CD14-positive monocyte (primary cell): ENCODE data around the gene SRRM5. TPM values are rescaled to one million over a fixed set of nuclear protein-coding genes. Genes with fewer than 3 reads are reported as not detected.

ENCODE experiments used
- DNase-seq, 3 donors: peaks; one replicate each; pipeline ENCODE4 v3.0.0-alpha.2; 2011 to 2022
- H2AFZ ChIP-seq: 2 replicates; pipeline ENCODE4 v1.6.0; 2012; ENCODE audit warnings: mild to moderate bottlenecking, low read depth, low read length, inconsistent platforms; ENCODE audit not compliant: insufficient read depth, poor library complexity, severe bottlenecking
- H3K27ac ChIP-seq, 2 donors: 1 replicate in 1 of 2; 2 replicates in 1 of 2; pipeline ENCODE4 v1.5.1; 2012 to 2013; ENCODE audit warnings: low read length in 2 of 2, control low read depth in 1 of 2, inconsistent platforms in 1 of 2, low read depth in 1 of 2, mild to moderate bottlenecking in 1 of 2
- H3K27me3 ChIP-seq, 2 donors: one replicate each; pipeline versions ENCODE4 v1.6.0 to v1.6.1; 2011 to 2013; ENCODE audit warnings: low read length in 2 of 2; ENCODE audit not compliant: control insufficient read depth in 2 of 2, insufficient read depth in 2 of 2
- H3K36me3 ChIP-seq, 2 donors: replicated peaks in 1 of 2; 1 replicate in 1 of 2; 2 replicates in 1 of 2; pipeline versions ENCODE4 v1.5.1 to v1.6.1; 2012 to 2013; ENCODE audit warnings: low read length in 2 of 2, control low read depth in 1 of 2, inconsistent platforms in 1 of 2, mild to moderate bottlenecking in 1 of 2; ENCODE audit not compliant: insufficient read depth in 2 of 2, control insufficient read depth in 1 of 2
- H3K4me1 ChIP-seq, 2 donors: 1 replicate in 1 of 2; 2 replicates in 1 of 2; pipeline versions ENCODE4 v1.5.1 to v1.6.1; 2012 to 2013; ENCODE audit warnings: low read length in 2 of 2, control low read depth in 1 of 2, inconsistent platforms in 1 of 2, mild to moderate bottlenecking in 1 of 2, moderate library complexity in 1 of 2; ENCODE audit not compliant: insufficient read depth in 2 of 2, control insufficient read depth in 1 of 2
- H3K4me2 ChIP-seq: replicated peaks from 2 replicates; pipeline ENCODE3; 2012; ENCODE audit warnings: low read length, moderate library complexity, mild to moderate bottlenecking; ENCODE audit not compliant: poor library complexity, severe bottlenecking; ENCODE audit errors: extremely low read depth
- H3K4me3 ChIP-seq, 3 experiments: fragments of 200-600 bp in 1 of 3; sonication (generic) in 1 of 3; replicated peaks in 1 of 3; 1 replicate in 2 of 3; 2 replicates in 1 of 3; pipeline ENCODE4 v1.5.1; 2011 to 2013; ENCODE audit warnings: low read length in 3 of 3, mild to moderate bottlenecking in 3 of 3, control low read depth in 2 of 3, low read depth in 2 of 3, inconsistent platforms in 1 of 3, moderate library complexity in 1 of 3
- H3K79me2 ChIP-seq: 2 replicates; pipeline ENCODE4 v1.6.0; 2012; ENCODE audit warnings: mild to moderate bottlenecking, control low read depth, inconsistent platforms, low read length, moderate library complexity; ENCODE audit not compliant: insufficient read depth
- H3K9ac ChIP-seq: 2 replicates; pipeline ENCODE4 v1.6.0; 2017; ENCODE audit warnings: low read length, mild to moderate bottlenecking; ENCODE audit not compliant: insufficient read depth, poor library complexity, severe bottlenecking
- H3K9me3 ChIP-seq, 2 donors: replicated peaks in 1 of 2; 1 replicate in 1 of 2; 2 replicates in 1 of 2; pipeline versions ENCODE4 v1.5.1 to v1.6.1; 2012 to 2013; ENCODE audit warnings: low read length in 2 of 2, control low read depth in 1 of 2; ENCODE audit not compliant: control insufficient read depth in 1 of 2, insufficient read depth in 1 of 2
- H4K20me1 ChIP-seq: 2 replicates; pipeline ENCODE4 v1.6.0; 2012; ENCODE audit warnings: mild to moderate bottlenecking, low read length, control low read depth, moderate library complexity; ENCODE audit not compliant: insufficient read depth
- H3K27ac Mint-ChIP-seq, 7 donors: one replicate each; pipeline ENCODE4 v1.8.0; 2020; ENCODE audit warnings: mild to moderate bottlenecking in 7 of 7, mixed read lengths in 7 of 7, moderate library complexity in 6 of 7, inconsistent platforms in 2 of 7
- H3K27me3 Mint-ChIP-seq, 3 donors: one replicate each; pipeline ENCODE4 v1.8.0; 2021 to 2022; ENCODE audit warnings: low read depth in 3 of 3, mild to moderate bottlenecking in 3 of 3, mixed read lengths in 3 of 3, moderate library complexity in 3 of 3, inconsistent platforms in 1 of 3
- H3K36me3 Mint-ChIP-seq, 2 donors: one replicate each; pipeline ENCODE4 v1.8.0; 2020; ENCODE audit warnings: mixed read lengths in 2 of 2, inconsistent platforms in 1 of 2, mild to moderate bottlenecking in 1 of 2
- H3K4me1 Mint-ChIP-seq: one replicate; pipeline ENCODE4 v1.8.0; 2020; ENCODE audit warnings: mild to moderate bottlenecking, mixed read lengths
- H3K4me3 Mint-ChIP-seq, 2 donors: one replicate each; pipeline ENCODE4 v1.8.0; 2020; ENCODE audit warnings: mild to moderate bottlenecking in 2 of 2, mixed read lengths in 2 of 2, moderate library complexity in 1 of 2
- H3K9me3 Mint-ChIP-seq, 7 donors: one replicate each; pipeline ENCODE4 v1.8.0; 2020 to 2022; ENCODE audit warnings: mixed read lengths in 7 of 7, mild to moderate bottlenecking in 6 of 7, moderate library complexity in 6 of 7, inconsistent platforms in 2 of 7
- CTCF ChIP-seq: fragments of 200-600 bp; IDR thresholded peaks from one replicate; pipeline ENCODE4 v1.8.0; 2022; ENCODE audit warnings: antibody characterized with exemption, mild to moderate bottlenecking
- WGBS: methylation state at CpG from one replicate; pipeline ENCODE4 v1.1.5; 2013; ENCODE audit warnings: missing lambda C conversion rate; ENCODE audit not compliant: insufficient coverage; 5-methylcytosine and 5-hydroxymethylcytosine counted together
- intact Hi-C, 2 donors: fragments of 100-400 bp; cut with micrococcal nuclease; formaldehyde crosslinking; loops; one replicate each; pipeline versions ENCODE4 v1.15.0 to v1.15.1; 2023
- polyA plus RNA-seq, 3 donors: library from polyadenylated mRNA; depleted of rRNA in 1 of 3; unstranded in 2 of 3; stranded (reverse) in 1 of 3; fragments of 300-500 nt in 2 of 3; fragments of >200 nt in 1 of 3; fragmentation: Illumina TruSeq in 2 of 3; gene quantifications; 1 replicate in 2 of 3; 2 replicates in 1 of 3; pipeline ENCODE4 v1.2.3, GENCODE V29; 2012 to 2021

SRRM5 gene
- polyA plus RNA-seq, 3 donors = 0.36 TPM; not detected in 2

GRCh38 chr19:43605875-43606568 is 5.9 kb upstream of the SRRM5 start:
- Histone ChIP-seq H3K27ac (no peak overlapping the region), H3K9me3 (no peaks in the 10 kb centered on the region), H3K4me2 (no peak overlapping the region), H3K27me3 (no peaks in the 10 kb centered on the region), H3K36me3 (peaks cover 7 to 21% of the 10 kb centered on the region in 2 donors), H3K4me3 (no peak overlapping the region), H4K20me1 (no peaks in the 10 kb centered on the region), H3K4me1 (peaks cover 6 to 11% of the 10 kb centered on the region in 2 donors), H2AFZ (no peak overlapping the region), H3K9ac (no peak overlapping the region), H3K79me2 (no peaks in the 10 kb centered on the region)
- peaks cover 22 to 23% of the 10 kb centered on the region in 2 donors for H3K36me3 Mint-ChIP-seq
- TF ChIP-seq CTCF = no peak
- H3K27ac Mint-ChIP-seq = no peak overlapping the region
- WGBS = 80% methylated on average over 3 of the region's 7 CpGs
- no peak for DNase-seq
- H3K9me3 Mint-ChIP-seq = no peaks in the 10 kb centered on the region
- peaks cover 0 to 2% (median 0%) of the 10 kb centered on the region in 3 donors for H3K27me3 Mint-ChIP-seq
- intact Hi-C loops = no loop called here
- peaks cover 9% of the 10 kb centered on the region for H3K4me1 Mint-ChIP-seq
- no peak overlapping the region for H3K4me3 Mint-ChIP-seq

DNA sequence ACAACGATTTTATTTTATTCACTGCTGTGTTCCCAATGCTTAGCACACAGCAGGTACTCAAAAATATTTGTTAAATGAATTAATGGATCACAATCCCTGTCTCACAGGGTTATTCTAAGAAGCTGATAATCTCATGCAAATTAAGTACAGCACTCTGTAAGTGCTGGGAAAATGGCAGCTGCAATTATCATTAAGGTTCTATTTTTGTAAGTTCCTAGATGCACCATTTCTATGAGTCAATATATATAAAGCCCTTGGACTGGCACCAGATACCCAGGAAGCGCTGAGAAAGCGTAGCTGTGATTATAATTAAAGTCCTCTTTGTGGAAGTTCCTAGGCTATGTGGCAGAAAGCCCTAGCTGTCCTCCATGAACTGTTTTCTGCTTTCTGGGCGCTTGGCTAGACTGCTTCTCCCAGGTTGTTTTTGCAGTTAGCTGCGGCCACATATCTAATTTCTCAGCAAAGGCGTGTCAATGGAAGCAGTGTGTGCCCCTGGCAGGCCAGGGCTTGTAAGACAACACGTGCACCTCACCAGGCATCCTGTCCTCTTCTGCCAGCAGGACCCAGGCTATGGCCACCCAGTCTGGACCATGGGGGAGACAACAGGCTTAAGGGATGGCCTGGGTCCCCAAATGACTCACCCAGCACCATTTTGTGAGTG is 5.2 kb upstream of the SRRM5 start:
- WGBS = 100% methylated on average over 5 of the region's 7 CpGs
- intact Hi-C loops = no loop called here

More for the DNA sequence above, 5.2 kb upstream of the SRRM5 start:
- Mint-ChIP-seq H3K27ac (peak overlapping the region in 1 of 7 donors; percentile 0), H3K4me1 (peaks cover 9% of the 10 kb centered on the region), H3K9me3 (peaks cover 0 to 2% (median 0%) of the 10 kb centered on the region in 7 donors), H3K4me3 (no peak overlapping the region), H3K27me3 (peaks cover 0 to 2% (median 0%) of the 10 kb centered on the region in 3 donors), H3K36me3 (peaks cover 18 to 20% of the 10 kb centered on the region in 2 donors)
- Histone ChIP-seq H2AFZ (peak overlapping the region; percentile 83), H3K4me1 (peaks cover 6 to 11% of the 10 kb centered on the region in 2 donors), H3K4me3 (peak overlapping the region in 1 of 3 experiments; percentile 69), H4K20me1 (no peaks in the 10 kb centered on the region), H3K9ac (no peak overlapping the region), H3K36me3 (peaks cover under 1 to 14% of the 10 kb centered on the region in 2 donors), H3K9me3 (no peaks in the 10 kb centered on the region), H3K4me2 (no peak overlapping the region), H3K27ac (no peak overlapping the region), H3K27me3 (no peaks in the 10 kb centered on the region), H3K79me2 (no peaks in the 10 kb centered on the region)
- no peak for TF ChIP-seq CTCF
- no peak for DNase-seq
